ENCODE data around the gene TRMT112. TPM values are rescaled to one million over a fixed set of nuclear protein-coding genes. Genes with fewer than 3 reads are reported as not detected.

TRMT112 gene
- total and polyA plus RNA-seq, 10 of the 15 experiments (the other 5 are each of a cell fraction or from before 2014, with no cell fraction given) = 212 to 455 (median 308) TPM

DNA sequence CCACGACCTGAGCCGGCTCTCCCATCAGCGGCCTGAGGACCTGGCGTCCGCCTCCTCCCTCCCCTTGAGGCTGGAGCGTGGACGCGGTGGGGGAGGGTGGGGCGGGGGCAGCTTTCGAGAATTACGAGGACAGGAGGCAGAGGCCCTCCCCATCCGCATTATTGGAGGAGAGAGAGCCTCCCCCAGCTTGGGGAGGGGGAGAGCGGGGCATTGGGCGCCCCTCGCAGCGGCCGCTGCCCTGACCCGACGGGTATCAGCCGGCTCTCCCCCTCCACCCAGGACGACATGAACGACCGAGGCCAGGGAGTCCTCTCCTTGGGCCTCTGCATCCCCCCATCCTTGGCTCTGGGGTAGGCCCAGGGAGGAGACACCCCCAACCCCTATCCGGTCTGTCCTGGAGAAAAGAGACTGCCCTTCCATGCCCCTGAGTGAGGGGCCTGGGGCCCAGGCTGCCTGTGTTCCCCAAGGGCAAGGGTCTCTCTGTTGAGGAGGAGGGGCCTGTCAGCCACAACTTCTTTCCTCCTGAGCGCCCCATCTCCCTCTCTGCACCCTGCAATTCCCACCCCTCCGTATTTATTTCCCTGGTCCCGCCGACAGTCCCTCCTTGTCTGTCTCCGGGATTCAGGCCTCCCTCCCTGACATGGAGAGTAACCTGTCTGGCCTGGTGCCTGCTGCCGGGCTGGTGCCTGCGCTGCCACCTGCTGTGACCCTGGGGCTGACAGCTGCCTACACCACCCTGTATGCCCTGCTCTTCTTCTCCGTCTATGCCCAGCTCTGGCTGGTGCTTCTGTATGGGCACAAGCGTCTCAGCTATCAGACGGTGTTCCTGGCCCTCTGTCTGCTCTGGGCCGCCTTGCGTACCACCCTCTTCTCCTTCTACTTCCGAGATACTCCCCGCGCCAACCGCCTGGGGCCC is 31.2 kb downstream of the TRMT112 start:
- peak overlapping the region; percentile 99 for H3K4me2 ChIP-seq (ENCODE audit: control insufficient read depth, insufficient read depth)
- RAD21 ChIA-PET (ENCODE audit: unreplicated experiment) = interaction anchor here (1.7 to 2.7 kb wide), 4 partner anchors 15 to 80 kb away, joined by 7 to 10 read pairs (median 10); partner anchors contain the start of gene FERMT3
- WGBS (ENCODE audit: insufficient coverage, insufficient replicate concordance, low lambda C conversion rate, missing lambda C conversion rate) = 28% methylated on average over 33 of the region's 40 CpGs
- DNase-seq (ENCODE audit: low read depth, low spot score) (no peak), ATAC-seq (peak; percentile 31), FAIRE-seq (peak; percentile 66)
- no peaks in the 10 kb centered on the region for H3K9me3 ChIP-seq (replicated peaks; ENCODE audit: control insufficient read depth, insufficient read depth, low read length)
- no peaks in the 10 kb centered on the region for H4K20me1 ChIP-seq (ENCODE audit: control insufficient read depth, insufficient read depth)
- TF ChIP-seq CTCF (IDR thresholded peaks at IDR 0.05 in 2 of 3, conservative IDR thresholded peaks at IDR 0.05 in 1 of 3; ENCODE audit: control insufficient read depth in 2 of 3, extremely low read depth in 1 of 3, insufficient read depth in 1 of 3, low read depth in 3 of 3, low read length in 3 of 3) = peak; percentile 26 to 39 (median 34); a peak in 4 of 6 replicates
- peak; percentile 10; the same call in 1 of the 2 replicates for TF ChIP-seq SMC3 (IDR thresholded peaks at IDR 0.05; ENCODE audit: borderline replicate concordance, low read length)
- 0 out of 2 replicates have a peak, but pooled peaks have one; percentile 27 for TF ChIP-seq HDGF (IDR thresholded peaks at IDR 0.05)
- TF ChIP-seq ZBTB11 (CRISPR knock-in tag; IDR thresholded peaks at IDR 0.05) = no peak
- H3K27me3 ChIP-seq (replicated peaks in 1 of 2; ENCODE audit: control insufficient read depth in 2 of 2, insufficient read depth in 2 of 2, low read length in 1 of 2) = no peaks in the 10 kb centered on the region; a peak in 2 of 4 replicates
- peaks cover 0 to 2% of the 10 kb centered on the region in 2 experiments; a peak in 2 of 4 replicates for H3K36me3 ChIP-seq (ENCODE audit: control insufficient read depth in 2 of 2, insufficient read depth in 2 of 2, low read length in 1 of 2)
- BruUV-seq (replicated peaks) = no TSS peak
- peaks cover 15% of the 10 kb centered on the region for H3K79me2 ChIP-seq (ENCODE audit: control insufficient read depth, insufficient read depth, low read length)
- H3K4me3 ChIP-seq = peak overlapping the region; percentile 86
- H3K27ac ChIP-seq (ENCODE audit: control insufficient read depth, insufficient read depth) = no peak overlapping the region; the same call in 1 of the 2 replicates
- POLR2A ChIA-PET = interaction anchor here (1.8 to 6.2 kb wide), 3 partner anchors 15 to 40 kb away, joined by 6 to 92 read pairs (median 10); partner anchors contain the start of genes PRDX5 and TRMT112
- H2AFZ ChIP-seq (ENCODE audit: control insufficient read depth, low read depth, low read length) = peak overlapping the region; percentile 30; the same call in 1 of the 2 replicates
- SMC1A ChIA-PET (ENCODE audit: uncharacterized antibody, unreplicated experiment) = interaction anchor here (1.1 to 3.5 kb wide), 5 partner anchors 14 to 80 kb away, joined by 3 to 16 read pairs (median 5); partner anchors contain the start of genes CATSPERZ, PRDX5 and TRMT112
- peaks cover 7% of the 10 kb centered on the region for H3K4me1 ChIP-seq (ENCODE audit: control insufficient read depth, insufficient read depth, low read length)
- H3K9ac ChIP-seq (ENCODE audit: control insufficient read depth, insufficient read depth, low read length) = peak overlapping the region; percentile 67
- in situ Hi-C loops (cut with MboI) (no loop called here), intact Hi-C loops (cut with micrococcal nuclease; ENCODE audit: unreplicated experiment) (loop anchor here (1.0 kb wide), 1 partner anchor 16 kb away; no protein-coding TSS in a partner anchor)
- CTCF ChIA-PET = interaction anchor here (0.7 to 5.5 kb wide), 5 partner anchors 15 to 81 kb away, joined by 3 to 46 read pairs (median 5); partner anchors contain the start of genes CATSPERZ, ESRRA, PRDX5 and TRMT112

All from GM12878 (cell line).